Liver (tissue), 3 donors: ENCODE results near the gene BRAP.
"Not testable (repeated sequence)": the region's sequence is repeated elsewhere in the genome, so short reads cannot be mapped to it uniquely, and the experiment has no call there.

Source experiments
- FOXA1 ChIP-seq: IDR thresholded peaks from 2 replicates; pipeline ENCODE4 v1.6.1; 2016; ENCODE audit warnings: antibody characterized with exemption
- GABPA ChIP-seq, 2 donors: IDR thresholded peaks in 1 of 2; conservative IDR thresholded peaks in 1 of 2; 2 replicates each; pipeline ENCODE4 v1.6.1; 2016; ENCODE audit warnings: antibody characterized with exemption in 2 of 2, mild to moderate bottlenecking in 1 of 2, moderate library complexity in 1 of 2
- JUND ChIP-seq, 2 donors: IDR thresholded peaks; 2 replicates each; pipeline ENCODE4 v1.6.1; 2016; ENCODE audit warnings: antibody characterized with exemption in 2 of 2
- SP1 ChIP-seq: IDR thresholded peaks from 2 replicates; pipeline ENCODE4 v1.6.1; 2018; ENCODE audit warnings: antibody characterized with exemption, mild to moderate bottlenecking
- TF ChIP-seq, protein P1 (sequence below): fragments of 150-350 bp; IDR thresholded peaks from 2 replicates; pipeline ENCODE4 v1.5.1; 2017; ENCODE audit warnings: improper control_type of control experiment, low read depth, low read length; ENCODE audit not compliant: missing input control
- TF ChIP-seq, protein P2 (sequence below): IDR thresholded peaks from 2 replicates; pipeline ENCODE4 v1.6.1; 2016; ENCODE audit warnings: antibody characterized with exemption
- donor health status: healthy.
- donor health status: healthy.

DNA sequence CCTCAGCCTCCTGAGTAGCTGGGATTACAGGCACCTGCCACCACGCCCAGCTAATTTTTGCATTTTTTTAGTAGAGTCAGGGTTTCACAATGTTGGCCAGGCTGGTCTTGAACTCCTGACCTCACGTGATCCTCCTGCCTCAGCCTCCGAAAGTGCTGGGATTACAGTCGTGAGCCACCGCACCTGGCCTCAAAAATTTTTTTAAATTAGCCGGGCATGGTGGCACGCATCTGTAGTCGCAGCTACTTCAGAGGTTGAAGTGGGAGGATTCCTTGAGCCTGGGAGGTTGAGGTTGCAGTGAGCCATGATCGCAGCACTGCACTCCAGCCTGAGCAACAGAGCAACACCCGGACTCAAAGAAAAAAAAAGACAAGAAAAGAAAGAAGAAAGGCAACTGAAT, 67.9 kb downstream of the BRAP start:
- not testable (repeated sequence) for TF ChIP-seq GABPA (IDR thresholded peaks at IDR 0.05 in 1 of 2, conservative IDR thresholded peaks at IDR 0.05 in 1 of 2); JUND (IDR thresholded peaks at IDR 0.05); FOXA1; SP1
- TF ChIP-seq, protein P1, sequence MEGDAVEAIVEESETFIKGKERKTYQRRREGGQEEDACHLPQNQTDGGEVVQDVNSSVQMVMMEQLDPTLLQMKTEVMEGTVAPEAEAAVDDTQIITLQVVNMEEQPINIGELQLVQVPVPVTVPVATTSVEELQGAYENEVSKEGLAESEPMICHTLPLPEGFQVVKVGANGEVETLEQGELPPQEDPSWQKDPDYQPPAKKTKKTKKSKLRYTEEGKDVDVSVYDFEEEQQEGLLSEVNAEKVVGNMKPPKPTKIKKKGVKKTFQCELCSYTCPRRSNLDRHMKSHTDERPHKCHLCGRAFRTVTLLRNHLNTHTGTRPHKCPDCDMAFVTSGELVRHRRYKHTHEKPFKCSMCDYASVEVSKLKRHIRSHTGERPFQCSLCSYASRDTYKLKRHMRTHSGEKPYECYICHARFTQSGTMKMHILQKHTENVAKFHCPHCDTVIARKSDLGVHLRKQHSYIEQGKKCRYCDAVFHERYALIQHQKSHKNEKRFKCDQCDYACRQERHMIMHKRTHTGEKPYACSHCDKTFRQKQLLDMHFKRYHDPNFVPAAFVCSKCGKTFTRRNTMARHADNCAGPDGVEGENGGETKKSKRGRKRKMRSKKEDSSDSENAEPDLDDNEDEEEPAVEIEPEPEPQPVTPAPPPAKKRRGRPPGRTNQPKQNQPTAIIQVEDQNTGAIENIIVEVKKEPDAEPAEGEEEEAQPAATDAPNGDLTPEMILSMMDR, result not testable (repeated sequence)
- TF ChIP-seq, protein P2, sequence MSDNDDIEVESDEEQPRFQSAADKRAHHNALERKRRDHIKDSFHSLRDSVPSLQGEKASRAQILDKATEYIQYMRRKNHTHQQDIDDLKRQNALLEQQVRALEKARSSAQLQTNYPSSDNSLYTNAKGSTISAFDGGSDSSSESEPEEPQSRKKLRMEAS, result not testable (repeated sequence)
